ENCODE measurements around the gene SCN3A.

GRCh38 chr2:165197346-165197745 lies 6.5 kb downstream of the SCN3A start:
- TF ChIP-seq, protein P1, sequence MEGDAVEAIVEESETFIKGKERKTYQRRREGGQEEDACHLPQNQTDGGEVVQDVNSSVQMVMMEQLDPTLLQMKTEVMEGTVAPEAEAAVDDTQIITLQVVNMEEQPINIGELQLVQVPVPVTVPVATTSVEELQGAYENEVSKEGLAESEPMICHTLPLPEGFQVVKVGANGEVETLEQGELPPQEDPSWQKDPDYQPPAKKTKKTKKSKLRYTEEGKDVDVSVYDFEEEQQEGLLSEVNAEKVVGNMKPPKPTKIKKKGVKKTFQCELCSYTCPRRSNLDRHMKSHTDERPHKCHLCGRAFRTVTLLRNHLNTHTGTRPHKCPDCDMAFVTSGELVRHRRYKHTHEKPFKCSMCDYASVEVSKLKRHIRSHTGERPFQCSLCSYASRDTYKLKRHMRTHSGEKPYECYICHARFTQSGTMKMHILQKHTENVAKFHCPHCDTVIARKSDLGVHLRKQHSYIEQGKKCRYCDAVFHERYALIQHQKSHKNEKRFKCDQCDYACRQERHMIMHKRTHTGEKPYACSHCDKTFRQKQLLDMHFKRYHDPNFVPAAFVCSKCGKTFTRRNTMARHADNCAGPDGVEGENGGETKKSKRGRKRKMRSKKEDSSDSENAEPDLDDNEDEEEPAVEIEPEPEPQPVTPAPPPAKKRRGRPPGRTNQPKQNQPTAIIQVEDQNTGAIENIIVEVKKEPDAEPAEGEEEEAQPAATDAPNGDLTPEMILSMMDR (IDR thresholded peaks at IDR 0.05), result no peak
- TF ChIP-seq POLR2AphosphoS5 (IDR thresholded peaks at IDR 0.05; ENCODE audit: low read depth, low read length) (no peak), SIN3A (IDR thresholded peaks at IDR 0.05; ENCODE audit: borderline replicate concordance, insufficient read depth, low read depth, low read length) (no peak)
